ENCODE measurements around the gene IL22RA2.
"Not testable (repeated sequence)": the region's sequence is repeated elsewhere in the genome, so short reads cannot be mapped to it uniquely, and the experiment has no call there.

Gene IL22RA2

GRCh38 chr6:137123078-137123477 lies 50.4 kb downstream of the IL22RA2 start:
- DNase-seq (ENCODE audit: low read depth in 2 of 2), result no peak

GRCh38 chr6:137122612-137123011 lies 50.8 kb downstream of the IL22RA2 start:
- no peak for DNase-seq (ENCODE audit: low read depth in 2 of 2)

GRCh38 chr6:137121401-137121997 lies 51.9 kb downstream of the IL22RA2 start:
- no peak for DNase-seq (ENCODE audit: low read depth in 2 of 2)

- no peak for DNase-seq (ENCODE audit: low read depth in 2 of 2)
Observed at GRCh38 chr6:137120748-137121147, 52.7 kb downstream of the IL22RA2 start.

- DNase-seq (ENCODE audit: low read depth in 2 of 2), result no peak
Observed at GRCh38 chr6:137119196-137120104, 54.0 kb downstream of the IL22RA2 start.

GRCh38 chr6:137117581-137117980 lies 55.9 kb downstream of the IL22RA2 start:
- DNase-seq (ENCODE audit: low read depth in 2 of 2), result no peak

GRCh38 chr6:137116807-137117206 lies 56.6 kb downstream of the IL22RA2 start:
- no peak for DNase-seq (ENCODE audit: low read depth in 2 of 2)

- DNase-seq (ENCODE audit: low read depth in 2 of 2), result no peak
Observed at GRCh38 chr6:137115658-137116057, 57.8 kb downstream of the IL22RA2 start.

GRCh38 chr6:137112067-137112355 lies 61.4 kb downstream of the IL22RA2 start:
- no peak for DNase-seq (ENCODE audit: low read depth in 2 of 2)

- no peak for DNase-seq (ENCODE audit: low read depth in 2 of 2)
Observed at GRCh38 chr6:137111296-137112066, 62.0 kb downstream of the IL22RA2 start.

GRCh38 chr6:137107767-137108105 lies 65.7 kb downstream of the IL22RA2 start:
- no peak for DNase-seq (ENCODE audit: low read depth in 2 of 2)

GRCh38 chr6:137107047-137107766 lies 66.2 kb downstream of the IL22RA2 start:
- not testable (repeated sequence) for DNase-seq (ENCODE audit: low read depth in 2 of 2)

GRCh38 chr6:137106183-137106582 lies 67.3 kb downstream of the IL22RA2 start:
- DNase-seq (ENCODE audit: low read depth in 2 of 2), result no peak

- DNase-seq (ENCODE audit: low read depth in 2 of 2), result no peak
Observed at GRCh38 chr6:137105375-137105774, 68.1 kb downstream of the IL22RA2 start.

GRCh38 chr6:137104926-137105325 lies 68.5 kb downstream of the IL22RA2 start:
- DNase-seq (ENCODE audit: low read depth in 2 of 2), result no peak

- DNase-seq (ENCODE audit: low read depth in 2 of 2), result no peak
Observed at GRCh38 chr6:137102851-137103492, 70.5 kb downstream of the IL22RA2 start.

- no peak for DNase-seq (ENCODE audit: low read depth in 2 of 2)
Observed at GRCh38 chr6:137102050-137102848, 71.2 kb downstream of the IL22RA2 start.

- DNase-seq (ENCODE audit: low read depth in 2 of 2), result no peak
Observed at GRCh38 chr6:137099689-137100403, 73.6 kb downstream of the IL22RA2 start.

- DNase-seq (ENCODE audit: low read depth in 2 of 2), result no peak
Observed at GRCh38 chr6:137097526-137097925, 75.9 kb downstream of the IL22RA2 start.

- DNase-seq (ENCODE audit: low read depth in 2 of 2), result no peak
Observed at GRCh38 chr6:137097057-137097456, 76.4 kb downstream of the IL22RA2 start.
